NOMO-1 (cell line): ENCODE measurements around the gene LRRC47.
"Not testable (repeated sequence)": the region's sequence is repeated elsewhere in the genome, so short reads cannot be mapped to it uniquely, and the experiment has no call there.

ENCODE experiments used
- DNase-seq, 2 experiments: peaks; one replicate each; lab custom pipeline; 2025; ENCODE audit not compliant: unreplicated experiment in 2 of 2; lab: John Stamatoyannopoulos, UW

LRRC47 gene

DNA sequence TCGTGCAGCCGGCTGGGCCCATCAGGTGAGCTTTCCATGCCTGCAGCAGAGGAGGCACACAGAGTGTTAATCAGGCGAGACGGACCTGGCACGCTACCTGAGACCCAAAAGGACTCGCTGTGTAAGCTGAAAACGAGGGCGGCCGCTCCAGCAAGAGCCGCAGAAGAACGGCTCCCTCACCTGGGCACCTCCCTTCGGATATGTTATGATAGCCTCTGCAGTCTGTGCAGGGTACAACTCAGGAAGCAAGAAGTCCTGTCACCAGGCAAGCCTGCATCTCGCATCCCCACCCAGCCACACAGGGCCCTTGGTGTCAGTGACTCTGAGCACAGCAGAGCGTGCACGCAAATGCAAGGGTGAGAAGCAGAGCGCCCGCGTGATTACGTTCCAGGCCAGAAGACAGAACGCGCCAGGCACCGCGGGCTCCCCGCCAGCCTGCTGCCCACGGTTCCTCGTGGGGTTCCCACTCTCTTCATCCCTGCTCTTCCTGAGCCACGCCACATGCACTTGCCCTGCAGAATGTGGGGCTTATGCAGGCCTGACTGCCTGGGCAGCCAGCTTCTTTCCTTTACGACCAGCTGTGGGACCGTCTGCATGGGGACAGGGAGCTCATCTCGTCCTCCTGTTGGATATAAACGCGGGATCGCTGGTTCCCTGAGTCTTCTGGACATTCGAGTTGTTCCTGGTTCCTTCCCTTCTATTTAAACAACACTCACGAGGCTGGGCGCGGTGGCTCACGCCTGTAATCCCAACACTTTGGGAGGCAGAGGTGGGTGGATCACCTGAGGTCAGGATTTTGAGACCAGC lies 20.2 kb upstream of the LRRC47 start:
- no peak for DNase-seq

DNA sequence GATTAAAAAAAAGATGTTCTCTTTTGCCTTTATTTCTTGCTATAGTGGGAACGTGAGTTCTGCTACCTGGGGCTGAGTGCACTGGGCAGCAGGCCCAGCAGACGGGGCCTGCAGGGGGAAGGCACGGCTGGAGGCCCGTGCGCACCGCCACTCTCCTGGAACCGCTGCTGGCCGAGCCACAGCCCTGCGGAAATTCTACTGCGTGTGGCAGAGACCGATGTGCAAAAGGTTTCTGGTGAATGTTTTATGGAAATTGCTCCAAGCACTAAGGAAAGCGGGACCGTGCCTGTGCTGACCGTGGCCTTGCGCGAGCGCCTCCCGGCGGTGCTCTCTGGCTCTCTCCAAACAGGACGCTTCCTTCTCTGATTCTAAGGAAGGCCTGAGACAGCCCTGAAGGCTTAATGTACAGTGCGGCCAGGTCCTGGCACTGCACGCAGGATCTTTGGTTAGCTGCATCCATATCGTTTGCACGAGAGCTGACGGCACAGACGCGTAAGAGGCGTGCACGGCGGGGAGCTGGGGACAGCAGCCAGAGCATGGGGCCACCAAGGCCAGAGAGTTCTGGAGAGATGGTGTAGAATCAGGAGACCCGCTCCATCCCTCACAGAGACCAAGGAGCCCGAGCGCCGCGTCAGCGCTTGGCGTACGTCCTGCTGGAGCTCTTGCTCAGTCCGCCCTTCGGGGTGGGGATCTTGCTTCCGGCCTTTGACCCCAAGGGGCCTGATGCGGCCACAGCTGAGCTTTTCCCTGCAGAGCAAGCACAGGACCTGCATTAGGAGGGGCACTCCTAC lies 18.7 kb upstream of the LRRC47 start:
- no peak for DNase-seq

GRCh38 chr1:3814065-3814464 lies 17.8 kb upstream of the LRRC47 start:
- no peak for DNase-seq

- no peak for DNase-seq
Measured at GRCh38 chr1:3811595-3811911, 15.3 kb upstream of the LRRC47 start.

DNA sequence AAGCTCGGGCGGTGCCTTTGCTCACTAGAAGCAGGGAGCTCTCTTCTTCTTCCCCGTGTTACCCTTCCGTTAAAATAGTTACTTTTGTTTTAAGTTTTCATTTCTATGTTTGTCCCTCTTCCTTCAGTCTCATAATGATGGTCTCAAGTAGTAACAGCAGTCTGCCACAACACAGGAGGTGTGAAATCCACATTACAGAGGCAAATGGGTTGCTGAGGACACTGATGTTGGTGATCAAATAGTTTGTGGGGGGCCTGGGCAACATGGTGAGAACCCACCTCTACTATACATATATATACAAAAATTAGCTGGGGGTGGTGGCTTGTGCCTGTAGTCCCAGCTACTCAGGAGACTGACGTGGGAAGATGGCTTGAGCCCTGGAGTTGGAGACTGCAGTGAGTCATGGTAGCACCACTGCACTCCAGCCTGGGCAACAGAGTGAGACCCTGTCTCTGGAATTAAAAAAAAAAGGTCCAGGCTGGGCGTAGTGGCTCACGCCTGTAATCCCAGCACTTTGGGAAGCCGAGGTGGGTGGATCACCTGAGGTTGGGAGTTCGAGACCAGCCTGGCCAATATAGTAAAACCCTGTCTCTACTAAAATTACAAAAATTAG lies 14.0 kb upstream of the LRRC47 start:
- not testable (repeated sequence) for DNase-seq

DNA sequence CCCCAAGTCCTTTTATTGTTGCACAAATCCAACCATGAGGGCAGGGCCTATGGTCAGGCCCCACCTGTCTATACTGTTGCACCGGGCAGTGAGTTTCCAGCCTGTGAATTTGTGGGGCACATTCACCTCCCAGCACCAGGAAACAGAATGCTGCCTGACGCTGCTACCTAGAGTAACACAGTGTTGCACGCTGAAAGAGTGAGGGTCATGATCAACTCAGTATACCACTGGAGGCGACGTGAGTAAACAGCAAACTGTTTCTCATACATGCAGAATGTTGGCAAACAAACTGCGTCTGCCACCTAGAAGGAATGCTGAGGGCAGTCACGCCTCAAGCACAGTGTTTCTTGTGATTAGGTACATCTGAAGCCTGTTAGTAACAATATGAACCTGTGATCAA lies 13.4 kb upstream of the LRRC47 start:
- DNase-seq = no peak

DNA sequence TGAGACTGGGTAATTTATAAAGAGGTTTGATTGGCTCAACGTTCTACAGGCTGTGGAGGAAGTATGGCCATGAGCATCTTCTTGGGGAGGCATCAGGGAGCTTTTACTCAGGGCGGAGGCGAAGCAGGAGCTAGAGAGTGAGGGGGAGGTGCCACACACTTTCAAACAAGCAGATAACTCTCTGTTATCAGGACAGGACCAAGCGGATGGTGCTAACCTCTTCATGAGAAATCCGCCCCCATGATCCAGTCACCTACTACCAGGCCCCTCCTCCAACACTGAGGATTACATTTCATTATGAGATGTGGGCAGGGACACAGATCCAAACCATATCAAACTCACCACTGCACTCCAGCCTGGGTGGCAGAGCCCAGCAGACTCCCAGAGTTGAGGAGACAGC lies 11.5 kb upstream of the LRRC47 start:
- DNase-seq = no peak

- no peak for DNase-seq
Measured at GRCh38 chr1:3805038-3805437, 8.7 kb upstream of the LRRC47 start.

DNA sequence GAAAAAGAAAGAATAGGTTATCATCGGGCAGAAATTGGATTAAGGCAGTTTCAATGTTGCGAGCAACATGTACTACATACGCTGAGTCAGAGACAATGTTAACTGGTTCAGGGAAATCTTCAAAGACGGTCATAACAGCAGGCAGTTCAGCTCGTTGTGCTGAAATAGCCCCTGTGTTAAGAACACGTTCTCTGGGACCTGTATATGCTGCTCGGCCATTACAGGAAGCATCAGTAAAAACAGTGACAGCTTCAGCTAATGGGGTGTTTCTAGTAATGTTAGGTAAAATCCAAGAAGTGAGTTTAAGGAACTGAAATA lies 8.3 kb upstream of the LRRC47 start:
- DNase-seq = not testable (repeated sequence)

DNA sequence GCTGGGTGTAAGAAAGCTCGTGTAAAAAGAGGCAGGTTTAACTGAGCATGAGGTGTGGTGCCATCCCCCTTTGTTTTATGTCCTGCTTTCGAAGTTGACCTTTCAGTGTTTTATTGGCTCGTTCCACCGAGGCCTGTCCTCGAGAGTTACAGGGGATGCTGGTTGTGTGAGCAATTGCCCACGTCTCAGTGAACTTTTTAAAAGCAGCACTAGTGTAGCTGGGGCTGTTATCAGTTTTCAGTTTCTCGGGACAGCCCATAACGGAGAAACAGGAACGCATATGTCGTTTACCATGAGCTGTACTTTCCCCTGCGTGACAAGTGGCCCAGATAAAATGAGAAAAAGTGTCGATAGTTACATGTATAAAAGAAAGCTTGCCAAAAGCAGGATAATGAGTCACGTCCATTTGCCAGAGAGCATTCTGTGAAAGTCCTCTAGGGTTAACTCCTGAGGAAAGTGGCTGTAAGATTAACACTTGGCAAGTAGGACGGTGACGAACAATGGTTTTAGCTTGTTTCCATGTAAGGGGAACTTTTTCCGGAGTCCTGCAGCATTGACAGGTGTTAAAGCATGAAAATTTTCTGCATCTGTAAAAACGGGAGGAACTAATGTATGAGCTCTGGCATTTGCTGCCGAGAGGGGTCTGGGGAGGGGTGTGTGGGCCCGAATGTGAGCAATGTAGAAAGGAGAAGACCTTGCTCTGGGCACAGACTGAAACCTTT lies 7.8 kb upstream of the LRRC47 start:
- DNase-seq = no peak

DNA sequence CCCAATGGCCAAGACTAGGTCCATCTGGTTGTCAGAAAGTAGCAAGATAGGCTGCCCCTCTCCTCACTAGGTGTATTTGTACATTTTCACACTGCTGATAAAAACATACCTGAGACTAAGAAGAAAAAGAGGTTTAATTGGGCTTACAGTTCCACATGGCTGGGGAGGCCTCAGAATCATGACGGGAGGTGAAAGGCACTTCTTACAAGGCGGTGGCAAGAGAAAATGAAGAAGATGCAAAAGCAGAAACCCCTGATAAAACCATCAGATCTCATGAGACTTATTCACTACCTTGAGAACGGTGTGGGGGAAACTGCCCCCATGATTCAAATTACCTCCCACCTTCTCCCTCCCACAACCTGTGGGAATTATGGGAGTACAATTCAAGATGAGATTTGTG lies 4.5 kb upstream of the LRRC47 start:
- not testable (repeated sequence) for DNase-seq

GRCh38 chr1:3799976-3800685 lies 3.8 kb upstream of the LRRC47 start:
- DNase-seq = no peak

DNA sequence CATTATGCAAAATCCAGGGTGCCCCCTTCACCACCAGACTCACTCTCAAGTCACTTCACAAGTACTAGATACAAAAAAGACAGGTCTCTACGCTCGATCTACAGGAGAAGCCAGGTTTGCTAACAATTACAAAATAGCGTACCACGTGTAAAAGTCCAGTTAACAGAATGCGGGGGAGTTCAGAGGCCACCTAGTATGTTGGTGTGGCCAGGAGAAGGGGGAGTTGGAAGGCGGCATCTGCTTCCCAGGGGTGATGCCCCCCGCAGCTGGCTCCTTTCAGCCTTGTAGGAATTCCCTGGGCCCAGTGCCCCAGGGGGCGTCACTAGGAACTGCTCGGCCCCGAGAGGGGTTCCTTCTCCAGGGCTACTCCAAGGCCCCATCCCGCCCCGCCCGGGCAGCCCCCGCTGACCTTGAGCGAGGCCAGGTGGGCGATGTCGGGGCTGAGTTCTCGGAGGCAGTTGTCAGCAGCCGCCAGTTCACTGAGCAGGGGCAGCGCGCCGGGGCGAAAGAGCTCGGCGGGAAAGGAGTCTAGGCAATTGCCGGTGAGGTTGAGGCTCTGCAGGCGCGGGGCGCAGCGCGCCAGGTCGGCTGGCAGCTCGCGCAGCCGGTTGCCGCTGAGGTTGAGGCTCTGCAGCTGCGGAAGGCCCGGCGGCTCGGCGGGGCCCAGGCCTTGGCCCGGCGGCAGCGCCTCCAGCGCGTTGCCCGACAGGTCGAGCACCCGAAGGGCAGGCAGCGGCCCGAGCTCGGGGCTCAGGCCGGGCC lies 664 bp downstream of the LRRC47 start:
- no peak for DNase-seq

DNA sequence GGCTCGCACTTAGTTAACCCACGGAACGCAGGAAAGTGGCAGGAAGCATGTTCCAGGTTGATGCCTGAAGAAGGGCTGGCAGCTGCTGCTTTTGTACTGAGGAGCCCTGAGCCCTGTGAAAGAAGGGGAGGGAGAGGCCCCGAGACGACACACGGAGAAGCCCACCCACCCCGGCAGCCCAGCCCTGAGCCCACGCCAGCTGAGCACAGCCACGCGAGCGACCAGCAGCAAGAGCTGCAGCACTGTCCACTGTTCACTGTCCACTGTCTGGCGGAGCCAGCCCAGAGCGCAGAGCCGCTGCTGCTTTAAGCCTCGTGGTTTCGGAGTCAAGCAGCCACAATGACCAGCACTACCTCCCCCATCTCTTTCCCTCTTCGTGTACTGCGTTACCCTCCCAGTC lies 5.3 kb downstream of the LRRC47 start:
- no peak for DNase-seq

- no peak for DNase-seq
Measured at GRCh38 chr1:3790500-3790923, 5.8 kb downstream of the LRRC47 start.

DNA sequence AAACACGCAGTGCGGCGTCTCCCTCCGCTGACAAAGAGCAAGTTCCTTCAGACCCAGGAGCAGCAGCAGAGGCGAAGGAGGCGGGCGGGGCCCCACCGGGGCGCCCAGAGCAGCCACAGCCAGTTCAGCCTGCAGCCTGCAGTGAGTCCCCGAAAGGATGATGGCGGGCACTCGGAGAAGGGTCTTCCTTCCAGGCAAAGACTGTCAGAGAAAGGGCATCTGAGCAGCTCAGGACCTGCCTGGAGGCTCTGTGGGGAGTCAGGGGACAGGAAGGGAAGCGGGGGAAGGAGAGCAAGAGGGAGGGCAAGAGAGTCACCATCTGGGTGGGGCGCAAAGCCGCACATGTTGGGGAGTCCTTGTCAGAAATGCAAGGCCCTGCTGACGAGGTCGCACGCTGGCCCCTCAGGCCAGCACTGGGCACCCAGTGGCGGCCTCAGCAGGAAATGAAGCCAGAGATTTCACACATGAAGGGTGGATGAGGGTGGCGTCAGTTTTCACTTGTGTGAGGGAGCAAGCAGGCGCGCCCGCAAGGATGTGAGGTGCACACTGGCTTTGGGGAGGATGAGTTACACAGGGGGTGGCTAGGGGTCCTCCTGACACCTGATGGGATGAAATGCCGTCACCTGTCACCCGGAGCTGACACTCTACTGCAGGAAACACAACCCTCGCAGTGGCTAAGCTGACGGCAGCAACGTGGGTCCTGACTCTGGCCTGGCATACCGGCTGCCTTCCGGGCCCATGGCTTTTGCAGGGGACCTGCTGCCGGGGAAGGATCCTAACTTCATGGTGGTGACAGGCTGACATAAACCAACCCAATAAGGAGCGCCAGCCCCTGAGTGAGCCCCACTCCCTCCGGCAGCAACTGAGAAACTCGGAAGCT lies 6.6 kb downstream of the LRRC47 start:
- no peak for DNase-seq

- DNase-seq = no peak
Measured at GRCh38 chr1:3788756-3789420, 7.4 kb downstream of the LRRC47 start.

GRCh38 chr1:3787745-3788605 lies 8.3 kb downstream of the LRRC47 start:
- no peak for DNase-seq
